ENCODE measurements around the gene B3GNT7.
"Not testable (repeated sequence)": the region's sequence is repeated elsewhere in the genome, so short reads cannot be mapped to it uniquely, and the experiment has no call there.

DNA sequence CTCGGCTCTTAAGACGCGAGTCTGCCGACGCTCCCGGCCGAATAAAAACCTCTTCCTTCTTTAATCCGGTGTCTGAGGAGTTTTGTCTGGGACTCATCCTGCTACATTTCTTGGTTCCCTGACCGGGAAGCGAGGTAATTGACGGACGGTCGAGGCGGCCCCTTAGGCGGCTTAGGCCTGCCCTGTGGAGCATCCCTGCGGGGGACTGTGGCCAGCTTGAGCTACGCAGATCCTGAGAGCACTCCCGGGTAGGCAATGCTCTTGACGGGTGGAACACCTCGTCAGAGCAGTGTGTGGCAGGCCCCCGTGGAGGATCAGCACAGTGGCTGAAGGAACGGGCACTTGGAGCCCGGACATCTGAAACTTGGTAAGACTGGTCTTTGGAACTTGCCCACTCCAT is 5.6 kb downstream of the B3GNT7 start:
- TF ChIP-seq, protein P1, sequence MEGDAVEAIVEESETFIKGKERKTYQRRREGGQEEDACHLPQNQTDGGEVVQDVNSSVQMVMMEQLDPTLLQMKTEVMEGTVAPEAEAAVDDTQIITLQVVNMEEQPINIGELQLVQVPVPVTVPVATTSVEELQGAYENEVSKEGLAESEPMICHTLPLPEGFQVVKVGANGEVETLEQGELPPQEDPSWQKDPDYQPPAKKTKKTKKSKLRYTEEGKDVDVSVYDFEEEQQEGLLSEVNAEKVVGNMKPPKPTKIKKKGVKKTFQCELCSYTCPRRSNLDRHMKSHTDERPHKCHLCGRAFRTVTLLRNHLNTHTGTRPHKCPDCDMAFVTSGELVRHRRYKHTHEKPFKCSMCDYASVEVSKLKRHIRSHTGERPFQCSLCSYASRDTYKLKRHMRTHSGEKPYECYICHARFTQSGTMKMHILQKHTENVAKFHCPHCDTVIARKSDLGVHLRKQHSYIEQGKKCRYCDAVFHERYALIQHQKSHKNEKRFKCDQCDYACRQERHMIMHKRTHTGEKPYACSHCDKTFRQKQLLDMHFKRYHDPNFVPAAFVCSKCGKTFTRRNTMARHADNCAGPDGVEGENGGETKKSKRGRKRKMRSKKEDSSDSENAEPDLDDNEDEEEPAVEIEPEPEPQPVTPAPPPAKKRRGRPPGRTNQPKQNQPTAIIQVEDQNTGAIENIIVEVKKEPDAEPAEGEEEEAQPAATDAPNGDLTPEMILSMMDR (conservative IDR thresholded peaks at IDR 0.05; ENCODE audit: low read length): not testable (repeated sequence)
- TF ChIP-seq EZH2phosphoT487 (IDR thresholded peaks at IDR 0.05; ENCODE audit: borderline replicate concordance): not testable (repeated sequence)

Data from Loucy (cell line).